Fibroblast of the aortic adventitia (primary cell): ENCODE results near the gene PAXIP1. TPM values are rescaled to one million over a fixed set of nuclear protein-coding genes. Genes with fewer than 3 reads are reported as not detected.
A peak's percentile ranks its signal among the peaks of the same experiment; 100 is the strongest.

Experiments used
- DNase-seq: peaks from one replicate; pipeline ENCODE4 v3.0.0-alpha.2; 2010; ENCODE audit warnings: low read depth
- H3K4me3 ChIP-seq: 2 replicates; pipeline ENCODE4 v1.5.1; 2011; ENCODE audit warnings: low read depth, mild to moderate bottlenecking, control low read depth, low read length, moderate library complexity
- total RNA-seq: library from RNA; depleted of rRNA; stranded (reverse); fragments of >200 nt; gene quantifications from 2 replicates; pipeline ENCODE4 v1.2.3, GENCODE V29; 2012; ENCODE audit warnings: low replicate concordance
- TF ChIP-seq, protein P1 (sequence below): IDR thresholded peaks from 2 replicates; pipeline ENCODE4 v1.5.1; 2011; ENCODE audit warnings: mild to moderate bottlenecking, low read length, control low read depth, inconsistent platforms; ENCODE audit not compliant: insufficient read depth

Gene PAXIP1
- total RNA-seq, 1 donor, result 12.2 TPM

DNA sequence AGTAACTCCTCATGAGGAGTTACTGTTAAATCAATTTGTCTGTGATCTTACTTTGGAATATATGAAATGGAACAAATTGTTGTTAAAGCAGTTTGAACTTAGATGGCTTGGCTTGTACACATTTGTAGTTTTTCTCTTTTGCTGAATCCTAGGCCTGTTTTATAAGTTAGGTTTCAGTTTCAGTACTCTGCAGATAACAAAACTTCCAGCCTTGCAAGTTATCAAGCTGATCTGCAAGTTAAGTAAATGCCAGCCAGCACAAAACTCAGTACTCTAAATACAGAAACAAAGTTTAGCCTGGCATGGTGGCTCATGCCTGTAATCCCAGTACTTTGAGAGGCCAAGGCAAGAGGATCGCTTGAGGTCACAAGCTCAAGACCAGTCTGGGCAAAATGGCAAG is 25.0 kb upstream of the PAXIP1 start:
- no peak overlapping the region for H3K4me3 ChIP-seq
- TF ChIP-seq, protein P1, sequence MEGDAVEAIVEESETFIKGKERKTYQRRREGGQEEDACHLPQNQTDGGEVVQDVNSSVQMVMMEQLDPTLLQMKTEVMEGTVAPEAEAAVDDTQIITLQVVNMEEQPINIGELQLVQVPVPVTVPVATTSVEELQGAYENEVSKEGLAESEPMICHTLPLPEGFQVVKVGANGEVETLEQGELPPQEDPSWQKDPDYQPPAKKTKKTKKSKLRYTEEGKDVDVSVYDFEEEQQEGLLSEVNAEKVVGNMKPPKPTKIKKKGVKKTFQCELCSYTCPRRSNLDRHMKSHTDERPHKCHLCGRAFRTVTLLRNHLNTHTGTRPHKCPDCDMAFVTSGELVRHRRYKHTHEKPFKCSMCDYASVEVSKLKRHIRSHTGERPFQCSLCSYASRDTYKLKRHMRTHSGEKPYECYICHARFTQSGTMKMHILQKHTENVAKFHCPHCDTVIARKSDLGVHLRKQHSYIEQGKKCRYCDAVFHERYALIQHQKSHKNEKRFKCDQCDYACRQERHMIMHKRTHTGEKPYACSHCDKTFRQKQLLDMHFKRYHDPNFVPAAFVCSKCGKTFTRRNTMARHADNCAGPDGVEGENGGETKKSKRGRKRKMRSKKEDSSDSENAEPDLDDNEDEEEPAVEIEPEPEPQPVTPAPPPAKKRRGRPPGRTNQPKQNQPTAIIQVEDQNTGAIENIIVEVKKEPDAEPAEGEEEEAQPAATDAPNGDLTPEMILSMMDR, result no peak
- DNase-seq, result no peak

DNA sequence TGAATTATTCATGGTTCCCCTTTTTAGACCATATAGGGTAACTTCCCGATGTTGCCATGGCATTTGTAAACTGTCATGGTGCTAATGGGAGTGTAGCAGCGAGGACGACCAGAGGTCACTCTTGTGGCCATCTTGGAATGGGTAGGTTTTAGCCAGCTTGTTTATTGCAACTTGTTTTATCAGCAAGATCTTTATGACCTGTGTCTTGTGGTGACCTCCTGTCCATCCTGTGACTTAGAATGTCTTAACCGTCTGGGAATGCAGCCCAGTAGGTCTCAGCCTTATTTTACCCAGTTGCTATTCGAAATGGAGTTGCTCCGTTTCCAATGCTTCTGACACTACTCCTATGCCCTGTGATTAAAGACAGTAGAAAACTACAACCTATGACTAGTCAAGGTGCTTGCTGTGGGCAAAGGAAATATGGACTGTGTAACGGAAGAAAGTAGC is 18.8 kb upstream of the PAXIP1 start:
- no peak for DNase-seq
- no peak overlapping the region for H3K4me3 ChIP-seq
- TF ChIP-seq, protein P1, result no peak

DNA sequence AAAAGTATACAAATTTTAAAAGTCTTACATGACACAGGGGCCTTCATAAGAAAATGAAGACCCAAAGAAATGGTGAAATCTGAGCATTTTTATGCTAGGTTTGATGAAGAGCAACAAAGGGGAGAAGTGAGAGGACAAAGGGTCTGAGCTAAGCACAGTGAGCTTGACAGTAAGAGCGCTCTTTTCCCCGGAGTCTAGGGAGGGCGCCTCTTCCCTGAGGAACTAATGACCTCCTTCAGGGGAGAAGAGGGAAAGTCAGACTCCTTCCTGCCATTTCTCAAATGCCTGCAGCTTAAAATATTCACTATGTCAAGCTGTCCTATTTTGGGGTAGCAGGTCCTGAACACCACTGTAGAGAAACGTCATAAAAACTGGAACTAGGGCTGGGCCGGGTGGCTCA is 18.1 kb upstream of the PAXIP1 start:
- TF ChIP-seq, protein P1, result no peak
- DNase-seq, result no peak

DNA sequence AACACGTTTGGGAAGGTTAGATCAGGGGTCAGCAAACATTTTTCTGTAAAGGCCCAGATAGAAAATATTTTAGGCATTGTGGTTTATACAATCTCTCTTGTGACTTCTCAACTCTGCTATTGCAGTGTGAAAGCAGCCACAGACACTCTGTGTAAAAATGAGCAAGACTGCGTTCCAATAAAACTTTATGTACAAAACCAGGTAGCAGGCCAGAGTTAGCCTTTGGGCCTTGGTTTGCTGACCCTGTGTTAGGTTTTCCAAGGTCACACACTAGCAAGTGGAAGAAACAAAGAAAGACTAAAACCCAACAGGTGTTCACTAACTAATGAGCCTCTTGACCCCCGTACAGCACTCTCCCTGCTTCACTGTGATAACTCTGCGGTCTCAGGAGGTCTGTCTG is 14.9 kb upstream of the PAXIP1 start:
- H3K4me3 ChIP-seq, result no peak overlapping the region
- TF ChIP-seq, protein P1, result no peak
- DNase-seq, result no peak

More for the DNA sequence above, 18.1 kb upstream of the PAXIP1 start:
- no peak overlapping the region for H3K4me3 ChIP-seq

DNA sequence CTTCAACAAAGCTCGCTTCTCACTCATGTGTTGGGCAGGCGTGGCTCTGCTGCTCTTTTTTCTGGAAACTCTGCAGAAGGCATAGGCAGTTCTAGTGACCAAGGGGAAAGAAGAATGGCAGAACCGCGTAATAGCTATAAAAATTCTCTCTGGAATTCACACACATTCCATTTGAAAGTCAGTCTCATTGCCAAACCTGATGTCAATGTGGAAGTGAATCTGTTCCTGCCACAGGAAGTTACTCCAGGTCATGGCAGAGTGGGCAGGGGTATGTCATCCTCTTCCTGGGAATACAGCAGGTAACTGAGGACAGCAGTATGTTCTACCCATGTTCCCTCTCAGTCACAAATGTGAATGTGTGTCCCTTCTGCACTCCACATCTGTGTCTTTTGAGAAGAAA is 8.2 kb upstream of the PAXIP1 start:
- no peak for DNase-seq
- H3K4me3 ChIP-seq, result no peak overlapping the region
- TF ChIP-seq, protein P1, result no peak

DNA sequence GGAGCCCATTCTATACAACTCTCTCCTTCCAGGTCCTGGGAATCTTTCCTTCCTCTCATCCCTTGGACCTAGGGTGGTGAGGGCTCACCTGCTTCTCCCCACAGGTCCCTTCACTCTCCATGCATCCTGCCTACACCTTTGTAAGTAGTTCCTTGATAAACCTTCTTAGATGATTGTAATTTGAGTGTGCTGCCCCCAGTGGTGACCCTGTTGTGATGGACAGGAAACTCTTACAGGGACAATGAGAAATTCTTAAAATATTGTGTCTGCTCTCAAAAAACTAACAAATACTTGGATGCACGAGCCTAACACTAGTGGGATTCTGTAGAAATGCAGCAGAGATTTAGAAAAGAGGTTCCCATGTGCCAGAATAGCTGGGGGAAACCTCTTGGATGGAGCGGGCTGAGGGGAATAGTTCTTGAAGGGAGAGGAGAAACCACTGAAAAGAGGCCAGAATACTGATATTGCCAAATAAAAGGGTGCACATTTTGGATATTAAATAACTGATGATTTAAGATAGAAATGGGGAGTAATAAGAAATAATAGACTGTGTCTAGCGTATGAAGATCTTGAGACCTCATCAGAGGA is 6.7 kb upstream of the PAXIP1 start:
- TF ChIP-seq, protein P1, result peak; percentile 31
- DNase-seq, result no peak
- H3K4me3 ChIP-seq, result no peak overlapping the region

DNA sequence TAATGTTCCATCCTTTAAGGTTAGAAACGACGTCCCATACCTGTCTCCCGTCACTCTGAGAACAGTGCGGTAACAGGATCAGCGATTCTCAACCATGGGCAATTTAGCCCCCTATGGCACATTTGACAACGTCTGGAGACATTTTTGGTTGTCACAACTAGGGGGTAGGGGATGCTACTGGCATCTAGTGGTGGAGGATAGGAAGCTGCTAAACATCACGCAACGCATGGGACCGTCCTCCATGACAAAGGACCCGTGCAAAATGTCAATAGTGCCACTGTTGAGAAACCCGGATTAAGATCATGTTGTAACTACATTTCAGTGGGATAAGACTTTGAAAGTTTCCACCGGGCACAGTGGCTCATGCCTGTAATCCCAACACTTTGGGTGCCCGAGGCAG is 5.0 kb upstream of the PAXIP1 start:
- no peak for DNase-seq
- TF ChIP-seq, protein P1, result peak; percentile 29
- no peak overlapping the region for H3K4me3 ChIP-seq
